ENCODE results near the gene NEDD4L.
"Not testable (repeated sequence)": the region's sequence is repeated elsewhere in the genome, so short reads cannot be mapped to it uniquely, and the experiment has no call there.

The NEDD4L gene

DNA sequence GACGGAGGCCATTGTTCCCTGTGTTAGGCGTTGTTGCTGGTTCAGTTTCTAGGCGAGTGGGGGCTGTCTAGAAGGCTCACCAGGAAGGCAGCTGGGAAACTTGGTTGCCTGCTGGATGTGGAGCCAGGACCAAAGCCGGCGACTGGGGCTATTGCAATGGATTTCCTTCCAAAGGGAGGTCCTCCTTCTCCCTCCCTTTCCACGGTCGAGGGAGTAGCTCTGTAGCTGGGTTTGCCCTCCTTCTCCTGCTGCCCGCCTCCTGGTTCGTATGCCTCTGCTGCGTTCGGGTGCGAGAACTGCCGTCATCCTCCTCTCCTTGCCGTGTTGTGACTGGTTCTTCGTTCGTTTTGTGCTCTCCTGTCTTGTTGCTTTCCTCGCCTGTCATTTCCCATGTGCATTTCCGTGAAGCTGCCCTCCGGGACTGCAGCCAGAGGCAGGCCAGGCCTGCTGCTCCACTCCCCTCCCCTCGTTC is 203.4 kb downstream of the NEDD4L start:
- DNase-seq, result no peak

DNA sequence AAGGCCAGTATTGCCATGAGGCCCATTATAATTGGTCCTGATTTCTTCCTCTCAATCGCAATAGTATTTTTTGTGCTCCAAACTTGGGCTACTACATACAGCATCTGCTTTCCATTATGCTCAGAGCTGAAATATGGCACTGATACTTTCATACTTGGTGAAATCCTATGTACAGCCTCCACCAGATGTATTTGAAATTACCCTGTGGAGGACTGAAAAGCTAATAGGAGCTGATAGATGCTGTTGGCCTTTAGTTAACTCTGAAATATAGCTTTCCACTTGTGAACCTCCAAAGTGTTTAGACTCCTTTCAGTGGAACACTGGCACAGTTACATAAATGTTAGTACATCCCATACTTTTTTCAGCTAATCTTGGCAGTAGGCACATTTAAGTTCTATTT is 205.7 kb downstream of the NEDD4L start:
- no peak for DNase-seq

DNA sequence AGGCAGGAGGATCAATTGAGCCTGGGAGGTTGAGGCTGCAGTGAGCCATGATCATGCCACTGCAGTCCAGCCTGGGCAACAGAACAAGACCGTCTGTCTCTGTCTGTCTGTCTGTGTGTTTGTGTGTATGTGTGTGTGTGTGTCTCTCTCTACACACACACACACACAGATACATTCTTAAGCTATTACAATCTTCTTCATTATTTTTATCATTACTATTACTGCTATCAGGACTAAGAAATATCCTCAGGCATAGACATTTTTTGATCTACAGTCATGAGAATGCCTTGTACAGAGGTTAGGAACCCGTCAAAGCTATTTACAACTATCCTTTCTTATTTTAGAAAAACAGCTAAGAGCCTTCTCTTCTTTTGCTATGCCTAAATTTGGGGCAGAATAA is 207.4 kb downstream of the NEDD4L start:
- DNase-seq, result no peak

DNA sequence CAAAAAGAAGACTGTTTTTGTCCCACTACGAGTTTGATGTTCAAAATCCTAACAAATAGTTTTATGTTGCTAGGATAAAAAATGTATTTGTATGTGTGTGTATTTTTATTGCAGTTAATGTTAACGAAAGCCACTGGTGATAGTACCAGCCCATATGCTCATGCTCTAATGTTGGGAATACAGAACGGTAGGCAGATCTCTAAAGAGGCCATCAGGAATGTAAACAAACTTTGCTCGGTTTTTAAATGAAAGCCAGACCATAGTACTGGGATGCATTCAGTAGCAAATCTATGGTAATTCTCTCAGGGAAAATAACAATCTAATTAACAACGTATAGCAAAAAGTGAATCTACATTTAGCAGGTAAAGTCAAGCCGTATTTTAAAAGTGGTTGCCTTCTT is 208.1 kb downstream of the NEDD4L start:
- DNase-seq, result no peak

DNA sequence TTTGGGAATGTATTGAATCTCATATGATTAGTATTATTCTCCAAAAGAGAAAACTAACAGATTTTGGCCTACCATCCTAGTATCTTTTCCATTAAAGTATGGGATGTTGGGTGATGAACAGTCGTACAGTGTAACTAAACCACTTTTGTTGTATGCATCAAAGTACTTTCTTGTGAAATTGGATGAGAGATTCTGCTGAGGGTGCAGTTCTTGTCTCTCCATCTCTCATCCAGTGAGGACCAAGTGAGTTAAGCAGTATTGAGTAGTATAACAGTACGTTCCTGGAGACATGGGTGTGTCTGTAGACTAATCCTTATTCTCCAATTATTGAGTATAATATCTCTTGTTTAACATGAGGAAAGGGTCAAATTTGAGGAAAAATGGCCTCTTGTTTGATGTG is 209.3 kb downstream of the NEDD4L start:
- DNase-seq, result no peak

DNA sequence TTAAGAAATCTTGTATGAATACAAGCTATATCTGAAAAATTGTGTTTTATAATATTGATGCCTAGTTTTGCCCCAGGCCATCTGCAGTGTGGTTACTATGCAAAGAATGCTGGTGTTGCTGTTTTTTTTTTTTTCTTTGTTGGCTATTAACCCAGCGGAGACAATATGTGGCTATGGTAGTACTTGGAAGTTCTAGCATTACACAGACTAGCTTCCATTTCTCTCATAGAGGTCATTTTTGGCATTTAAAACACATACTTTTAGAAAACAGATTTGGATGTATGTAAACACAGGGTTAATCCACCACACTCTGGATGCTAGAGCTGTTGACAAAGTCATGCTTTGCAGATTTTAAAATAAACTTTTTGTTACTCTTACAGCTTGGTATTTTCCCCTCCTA is 209.8 kb downstream of the NEDD4L start:
- DNase-seq, result no peak

DNA sequence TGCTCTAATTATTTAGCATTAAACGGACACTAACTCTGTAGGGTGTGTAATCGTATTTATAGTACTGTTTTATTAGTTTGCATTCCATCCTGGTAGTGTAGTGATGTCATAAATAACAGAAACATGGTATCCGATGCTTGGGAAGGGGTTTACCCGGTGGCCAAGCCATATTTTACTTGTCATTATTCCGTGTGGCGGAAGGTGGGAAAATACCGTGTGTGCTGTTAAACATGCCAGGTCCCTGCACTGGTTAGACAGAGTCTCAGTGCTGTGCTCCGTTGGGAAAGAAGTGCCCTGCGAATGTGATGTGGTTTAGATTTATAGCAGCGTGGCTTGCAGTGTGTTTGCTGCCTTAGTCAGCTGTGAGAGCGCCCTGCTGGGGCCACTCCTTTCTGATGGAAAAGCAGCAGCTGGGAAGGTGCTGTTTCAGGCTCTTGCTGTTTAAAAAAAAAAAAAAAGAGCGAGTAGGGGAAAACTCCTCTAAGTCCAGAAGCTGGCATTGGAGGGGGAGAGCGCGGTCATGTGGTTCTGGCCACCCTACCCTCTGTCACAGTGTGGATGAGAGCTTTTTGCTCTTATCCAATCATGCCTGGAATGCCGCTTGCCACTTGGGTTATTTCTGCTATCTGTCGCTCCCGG is 211.0 kb downstream of the NEDD4L start:
- DNase-seq, result no peak

DNA sequence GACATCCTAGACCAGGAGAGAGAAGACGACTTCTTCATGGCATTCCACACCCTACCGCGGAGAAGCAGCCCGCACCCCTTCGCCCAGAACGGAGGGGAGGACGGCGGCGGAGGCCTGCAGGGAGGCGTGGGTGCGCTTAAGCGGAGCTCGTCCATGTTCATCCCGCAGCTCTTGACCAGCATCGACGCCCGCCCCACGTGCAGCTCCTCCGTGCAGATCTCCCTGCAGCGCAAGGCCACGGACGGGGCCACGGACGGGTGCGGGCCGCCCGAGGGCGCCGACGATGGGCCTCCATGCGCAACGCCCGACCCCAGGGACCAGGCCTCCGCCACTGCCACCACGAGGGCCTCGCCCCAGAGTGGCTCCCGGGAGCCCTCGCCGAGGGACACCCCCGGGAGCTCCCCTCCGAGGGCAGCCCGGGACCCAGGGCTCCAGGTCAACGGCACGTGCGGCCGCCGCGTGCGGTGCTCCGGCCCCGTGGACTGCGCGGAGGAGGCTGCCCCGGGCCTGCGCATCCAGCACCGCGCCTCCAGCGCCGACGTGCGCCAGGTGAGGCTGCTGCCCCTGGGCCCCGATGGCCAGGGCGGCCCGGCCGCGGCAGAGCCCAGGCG is 211.8 kb downstream of the NEDD4L start:
- DNase-seq, result no peak

DNA sequence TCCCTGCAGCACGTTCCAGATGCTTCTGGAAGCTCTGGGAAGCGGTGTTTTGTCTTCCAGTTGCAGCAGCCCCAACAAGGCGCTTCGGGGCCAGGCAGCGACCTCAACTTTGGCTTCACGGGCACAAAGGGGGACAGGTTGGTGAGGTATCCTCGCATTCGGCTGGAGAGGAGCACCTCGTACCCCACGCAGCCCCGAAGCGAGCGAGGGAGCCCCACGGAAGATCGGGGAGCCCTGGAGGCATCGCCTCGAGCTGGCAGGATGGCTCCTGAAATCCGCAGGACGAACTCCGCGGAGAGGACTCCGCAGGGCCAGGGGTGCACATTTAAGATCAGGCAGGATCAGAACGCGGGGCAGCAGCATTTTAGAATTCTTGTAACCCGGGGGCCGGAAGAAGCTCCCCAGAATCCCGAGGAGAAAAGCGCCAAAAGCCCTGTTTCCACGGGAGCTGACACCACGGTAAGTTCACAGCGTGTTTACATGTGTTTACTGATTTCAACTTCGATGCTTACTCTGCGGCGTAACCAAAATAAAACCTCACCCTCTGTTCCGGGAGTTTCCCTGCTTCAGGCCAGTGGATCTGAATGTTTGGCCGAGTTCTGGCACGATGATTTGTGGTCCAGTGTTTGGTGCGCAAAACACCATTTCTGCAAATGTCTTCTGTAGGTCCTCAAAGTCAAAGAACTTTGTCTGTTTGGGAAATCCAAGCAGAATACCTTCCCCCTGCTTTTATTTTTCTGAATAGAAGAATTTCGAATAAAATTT is 212.5 kb downstream of the NEDD4L start:
- DNase-seq, result no peak

DNA sequence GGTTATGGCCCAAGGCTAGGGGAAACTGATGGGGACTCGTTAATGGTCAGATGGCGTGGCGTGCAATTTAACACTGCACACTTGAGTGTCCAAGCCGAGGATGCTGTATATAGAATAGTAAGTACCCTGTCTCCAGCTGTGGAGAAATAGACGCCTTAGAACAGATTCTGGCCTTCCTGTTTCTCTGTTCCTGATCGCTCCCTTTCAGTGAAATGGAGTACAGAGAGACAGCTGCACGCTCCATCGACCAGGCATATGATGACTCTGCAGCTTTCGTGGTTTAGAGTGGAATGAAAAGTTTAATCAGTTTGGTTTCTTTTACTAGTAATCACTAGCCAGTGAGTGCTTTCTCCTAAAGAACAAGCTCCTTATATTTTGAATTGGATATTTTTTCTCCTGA is 213.4 kb downstream of the NEDD4L start:
- DNase-seq, result no peak

DNA sequence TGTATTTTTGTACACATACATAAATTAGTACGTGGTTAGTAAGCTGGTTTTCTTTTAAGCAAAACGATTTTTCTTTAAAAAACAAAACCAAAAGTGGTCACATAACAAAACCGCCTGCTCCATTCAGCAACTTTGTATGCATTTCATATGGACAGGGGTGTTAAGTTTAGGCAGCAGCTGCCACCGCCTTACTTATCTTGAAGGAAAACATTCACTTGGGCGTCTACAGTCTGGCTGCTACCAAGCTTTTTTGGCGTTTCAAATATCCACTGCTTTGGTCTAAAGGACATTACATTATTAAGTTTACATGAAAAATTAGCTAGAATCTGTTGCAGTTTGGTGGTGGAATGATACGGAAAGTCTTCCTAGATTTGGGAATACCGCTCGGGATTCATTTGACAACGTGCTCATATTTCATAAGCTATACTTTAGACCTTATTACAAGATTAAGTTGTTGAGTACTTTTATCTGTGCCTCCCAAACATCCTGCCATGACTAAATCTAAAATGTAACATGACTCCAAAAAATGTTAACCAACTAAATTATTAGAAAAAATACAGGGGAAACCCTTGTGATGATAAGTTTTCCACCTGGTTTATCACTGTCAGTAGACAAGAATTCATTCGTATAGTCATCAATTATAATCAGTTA is 214.8 kb downstream of the NEDD4L start:
- no peak for DNase-seq

DNA sequence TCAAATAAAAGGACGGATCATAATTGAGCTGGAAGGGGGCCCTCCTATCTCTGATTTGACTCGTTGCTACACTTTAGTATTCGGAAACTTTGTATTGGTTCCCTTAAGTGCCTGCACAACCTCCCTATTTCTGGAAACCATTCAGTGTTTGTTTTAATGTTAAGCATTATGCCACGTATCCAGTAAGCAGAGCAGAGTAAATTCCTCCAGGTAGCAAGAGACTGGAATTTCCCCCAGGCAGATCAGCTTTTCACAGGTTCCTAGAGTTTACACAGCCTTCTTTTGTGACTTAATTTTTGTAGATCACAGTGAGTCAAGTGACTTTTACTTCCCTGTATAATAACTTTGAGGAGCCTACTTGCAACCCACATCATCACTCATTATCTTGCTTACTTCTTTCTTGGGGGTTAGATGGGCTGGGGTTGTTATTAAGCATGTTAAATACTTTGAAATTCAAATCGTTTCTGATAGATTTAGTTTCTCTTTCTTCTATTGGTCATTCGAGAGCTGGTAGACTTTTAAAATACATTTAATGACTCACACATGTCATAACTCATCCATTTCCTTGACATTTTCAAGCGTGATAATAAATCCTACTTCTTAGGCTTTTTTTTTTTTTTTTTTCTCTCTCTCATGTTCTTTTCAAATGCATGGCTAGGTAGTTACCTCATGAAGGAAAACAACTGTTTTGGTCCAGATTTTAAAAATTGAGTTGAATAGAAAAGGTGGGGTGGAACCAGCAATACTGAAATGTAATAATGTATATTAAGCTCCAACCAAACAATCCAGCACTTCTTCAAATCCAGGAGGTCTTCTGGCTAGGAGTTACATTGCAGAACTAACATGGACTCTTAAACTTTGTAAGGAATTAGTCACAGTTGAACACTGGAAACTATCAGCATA is 219.3 kb downstream of the NEDD4L start:
- DNase-seq, result no peak

DNA sequence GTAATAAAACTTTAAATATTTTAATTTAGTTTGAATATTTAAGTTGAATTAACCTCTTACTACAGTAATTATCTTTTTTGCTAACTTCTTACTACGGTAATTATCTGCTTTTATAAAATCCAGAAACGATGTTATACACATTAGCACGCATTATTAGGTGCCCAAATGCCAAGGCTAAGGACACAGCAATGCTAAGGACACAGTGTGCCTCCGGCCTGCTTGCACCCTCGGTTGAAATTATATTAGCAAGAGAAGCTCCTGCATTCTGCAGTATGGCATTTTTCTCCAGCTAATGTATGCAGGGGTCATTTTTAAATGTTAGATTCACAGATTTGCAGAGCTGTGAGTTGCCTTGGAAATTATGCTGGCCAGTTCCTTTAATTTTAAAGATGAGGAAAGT is 220.0 kb downstream of the NEDD4L start:
- no peak for DNase-seq

DNA sequence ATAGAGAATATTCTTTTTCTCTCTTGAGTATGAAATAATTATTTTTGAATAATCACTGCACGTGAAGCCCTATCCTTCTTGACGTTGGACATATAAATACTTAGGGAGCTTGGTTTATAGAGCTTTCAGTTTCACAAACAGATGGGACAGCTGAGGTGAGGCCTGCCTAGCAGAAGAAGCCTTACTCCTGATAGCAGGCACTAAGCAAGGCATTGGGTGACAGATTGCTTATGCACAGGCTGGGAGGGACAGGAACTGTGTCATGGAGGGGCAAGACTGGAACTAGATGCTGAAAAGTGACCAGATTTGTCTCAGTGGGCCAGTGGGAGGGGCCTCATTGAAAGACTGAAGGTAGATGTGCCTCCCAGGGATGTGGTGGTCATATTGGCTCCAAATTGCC is 220.8 kb downstream of the NEDD4L start:
- DNase-seq, result no peak

DNA sequence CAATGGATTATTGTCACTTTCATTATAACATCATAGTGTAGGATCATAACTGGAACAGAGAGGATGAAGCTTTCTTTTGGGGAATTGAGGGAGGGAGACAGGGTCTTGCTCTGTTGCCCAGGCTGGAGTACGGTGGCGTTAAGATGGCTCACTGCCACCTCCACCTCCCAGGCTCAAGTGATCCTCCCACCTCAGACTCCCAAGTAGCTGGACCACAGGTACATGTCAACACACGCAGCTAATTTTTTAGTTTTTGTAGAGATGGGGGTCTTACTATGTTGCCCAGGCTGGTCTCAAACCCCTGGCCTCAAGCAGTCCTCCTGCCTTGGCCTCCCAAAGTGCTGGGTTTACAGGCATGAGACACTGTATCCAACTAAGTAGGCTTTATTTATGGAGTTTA is 221.5 kb downstream of the NEDD4L start:
- DNase-seq, result not testable (repeated sequence)

DNA sequence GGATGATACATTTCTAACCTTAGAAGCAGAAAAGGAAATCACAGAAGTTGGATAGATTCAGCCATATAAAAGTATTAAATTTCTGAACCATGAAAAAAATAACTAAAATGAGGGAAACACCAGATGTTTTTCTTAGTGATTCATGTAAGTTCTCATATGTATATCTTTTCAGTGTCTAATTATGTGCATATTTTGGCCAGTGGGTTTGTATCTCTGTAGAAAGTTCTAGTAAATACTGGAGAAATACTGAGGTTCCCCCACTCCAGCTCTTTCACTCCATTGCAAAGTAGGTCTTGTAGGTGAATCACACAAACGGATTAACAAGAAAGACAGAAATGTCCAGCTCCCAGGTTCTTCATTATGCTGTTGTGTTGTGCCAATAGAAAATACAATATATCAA is 222.3 kb downstream of the NEDD4L start:
- no peak for DNase-seq

DNA sequence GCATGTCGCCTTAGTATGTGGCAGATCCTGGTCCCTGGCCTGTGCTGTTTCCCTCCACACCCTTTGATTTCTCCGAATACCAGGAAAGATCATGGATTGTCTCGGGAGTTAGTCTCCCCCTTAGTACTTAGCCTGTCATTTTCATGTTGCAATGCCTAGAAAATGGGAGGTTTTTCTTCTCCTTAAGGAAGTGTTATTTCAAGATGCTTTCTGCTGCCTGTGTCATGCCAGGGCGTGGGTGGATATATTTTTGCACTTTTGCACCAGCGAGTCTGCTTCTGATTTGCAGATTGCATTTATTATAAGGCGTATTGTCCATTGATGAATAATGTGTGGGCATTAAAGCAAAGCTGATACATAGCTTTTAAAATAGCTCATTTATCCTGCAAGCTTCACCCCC is 223.5 kb downstream of the NEDD4L start:
- DNase-seq, result no peak

DNA sequence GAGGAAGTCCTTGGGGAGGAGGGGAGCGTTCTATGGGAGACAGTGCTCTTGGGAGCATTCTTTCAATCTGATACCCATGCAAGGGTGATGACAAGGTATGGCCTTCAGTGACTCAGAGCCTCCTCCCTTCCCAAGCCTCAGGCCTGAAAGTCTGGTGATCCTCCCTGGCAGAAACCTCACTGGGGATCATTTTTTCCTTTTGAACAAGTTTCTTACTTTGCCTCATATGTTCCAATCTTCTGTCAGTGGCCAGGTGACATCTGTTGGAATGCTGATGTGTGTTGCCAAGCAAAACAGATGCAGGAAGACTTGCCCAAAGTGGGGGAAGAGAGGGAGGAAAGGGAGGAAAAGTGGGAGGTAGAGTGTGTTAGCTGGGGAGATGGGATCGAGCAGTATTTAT is 224.8 kb downstream of the NEDD4L start:
- DNase-seq, result no peak

DNA sequence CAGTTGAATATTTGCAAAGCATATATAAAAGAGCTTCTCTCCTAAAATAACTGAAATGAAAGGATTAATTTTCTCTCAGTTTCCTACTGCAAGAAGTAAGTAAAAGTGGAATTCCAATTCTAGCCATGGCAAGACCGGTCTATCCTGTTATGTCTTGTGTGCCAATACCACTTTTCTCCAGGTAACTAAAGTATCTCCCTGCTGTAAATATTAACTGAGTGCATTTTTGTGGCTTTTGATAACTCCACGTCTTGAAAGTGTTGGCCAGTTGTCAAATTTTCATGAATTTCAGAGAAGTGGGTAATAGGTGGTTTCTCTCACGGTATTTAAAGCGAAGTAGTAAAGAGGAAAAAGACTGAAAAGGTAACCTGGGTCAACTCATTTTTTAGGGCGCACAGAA is 225.9 kb downstream of the NEDD4L start:
- DNase-seq, result no peak

DNA sequence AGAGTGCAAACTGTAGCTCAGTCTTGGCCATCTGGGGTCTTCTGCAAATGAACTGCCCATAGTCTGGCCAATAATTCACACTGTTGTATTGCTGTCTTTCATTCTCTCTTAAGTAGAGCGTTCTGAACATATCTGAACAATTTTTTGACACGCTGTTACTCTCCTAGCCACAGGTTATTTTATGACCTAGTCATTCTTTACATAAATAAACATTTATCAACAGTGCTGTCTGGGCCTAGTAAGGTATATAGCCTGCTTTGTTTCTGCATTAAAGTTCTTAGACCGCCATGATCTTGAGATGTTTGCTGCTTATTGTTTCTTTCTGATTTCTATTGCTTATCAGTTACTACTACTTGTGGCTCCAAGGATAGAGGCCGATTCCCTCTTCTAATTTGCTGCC is 226.4 kb downstream of the NEDD4L start:
- DNase-seq, result no peak

DNA sequence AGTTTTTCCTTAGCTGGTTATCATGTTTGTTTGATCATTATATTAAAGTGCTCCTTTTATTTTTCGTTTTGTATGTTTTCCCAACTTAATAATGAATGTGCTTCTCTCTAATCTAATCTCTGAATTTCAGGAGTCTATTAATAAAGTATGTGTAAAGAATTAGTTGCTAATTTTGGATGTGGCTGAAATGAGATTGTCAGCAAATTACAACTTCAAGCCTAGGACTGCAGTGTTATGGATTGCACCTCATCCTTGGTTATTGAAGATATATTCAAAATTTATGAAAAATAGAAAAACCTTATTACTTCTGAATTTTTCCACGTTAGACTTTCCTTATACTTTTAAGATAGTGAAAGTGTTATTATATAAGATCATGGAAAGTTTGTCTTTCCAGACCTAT is 227.7 kb downstream of the NEDD4L start:
- no peak for DNase-seq

DNA sequence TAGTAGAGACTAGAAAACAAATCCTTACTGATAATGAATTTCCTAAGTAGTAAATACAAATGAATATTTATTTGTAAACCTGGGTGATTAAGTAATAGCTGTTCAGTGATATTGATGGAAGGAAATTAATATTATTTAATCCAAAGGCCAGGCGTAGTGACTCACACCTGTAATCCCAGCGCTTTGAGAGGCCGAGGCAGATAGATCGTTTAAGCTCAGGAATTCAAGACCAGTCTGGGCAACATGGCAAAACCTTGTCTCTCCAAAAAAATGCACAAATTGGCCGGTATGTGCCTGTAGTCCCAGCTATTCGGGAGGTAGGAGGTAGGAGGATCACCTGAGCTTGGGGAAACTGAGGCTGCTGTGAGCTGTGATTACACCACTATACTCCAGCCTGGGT is 228.2 kb downstream of the NEDD4L start:
- DNase-seq, result no peak
